Testis (tissue), 2 donors: ENCODE data around the gene PAGE2.

ENCODE experiments used
- CTCF ChIP-seq, 3 experiments: fragments of 450-650 bp in 2 of 3; fragments of 200-600 bp in 1 of 3; sonication (generic) in 1 of 3; IDR thresholded peaks; one replicate each; pipeline ENCODE4 v1.5.1; 2016 to 2019; ENCODE audit warnings: antibody characterized with exemption in 3 of 3, mild to moderate bottlenecking in 2 of 3, moderate library complexity in 1 of 3
- POLR2A ChIP-seq: fragments of 450-650 bp; IDR thresholded peaks from one replicate; pipeline ENCODE4 v1.6.1; 2017; ENCODE audit warnings: antibody characterized with exemption, mild to moderate bottlenecking, moderate library complexity

DNA sequence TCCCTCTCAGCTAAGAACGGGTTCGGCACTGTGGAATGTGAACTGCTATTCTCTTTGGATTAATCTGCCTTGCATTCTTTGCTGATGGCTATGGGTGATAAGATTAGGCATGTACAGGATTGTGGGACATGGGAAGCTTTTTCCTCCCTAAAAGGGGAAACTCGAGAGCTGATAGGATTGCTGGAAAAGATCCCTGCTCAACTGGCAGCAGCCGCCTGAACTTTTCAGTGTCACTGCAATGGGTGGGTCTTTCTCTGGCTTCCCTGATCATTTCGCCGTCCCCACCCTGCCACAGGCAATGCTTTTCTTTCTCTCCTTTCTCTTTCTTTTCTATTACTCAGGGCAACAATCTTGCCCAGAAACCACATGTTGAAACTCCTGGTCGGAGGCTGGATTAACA, 20.5 kb downstream of the PAGE2 start:
- TF ChIP-seq CTCF (IDR thresholded peaks at IDR 0.05) (no peak), POLR2A (no peak)
